Liver (tissue), 9 donors: ENCODE measurements around the gene TPSD1. TPM values are rescaled to one million over a fixed set of nuclear protein-coding genes. Genes with fewer than 3 reads are reported as not detected.
"Not testable (repeated sequence)": the region's sequence is repeated elsewhere in the genome, so short reads cannot be mapped to it uniquely, and the experiment has no call there.

Experiments
- DNase-seq: peaks from one replicate; pipeline ENCODE4 v3.0.0-alpha.2; 2017; ENCODE audit warnings: low spot score
- H3K27ac ChIP-seq, 2 donors: one replicate each; pipeline ENCODE4 v1.7.0; 2013; ENCODE audit warnings: inconsistent platforms in 2 of 2, low read length in 2 of 2, control low read depth in 1 of 2, low read depth in 1 of 2, mild to moderate bottlenecking in 1 of 2
- H3K27me3 ChIP-seq, 4 donors: one replicate each; pipeline versions ENCODE4 v1.6.1 to v1.7.0; 2013; ENCODE audit warnings: low read length in 3 of 4, inconsistent platforms in 1 of 4, mild to moderate bottlenecking in 1 of 4, moderate library complexity in 1 of 4; ENCODE audit not compliant: control insufficient read depth in 4 of 4, insufficient read depth in 4 of 4
- H3K36me3 ChIP-seq, 4 donors: one replicate each; pipeline versions ENCODE4 v1.6.1 to v1.7.0; 2013; ENCODE audit warnings: low read length in 3 of 4, mild to moderate bottlenecking in 3 of 4, low read depth in 1 of 4, moderate library complexity in 1 of 4; ENCODE audit not compliant: control insufficient read depth in 4 of 4, insufficient read depth in 3 of 4
- H3K4me1 ChIP-seq, 4 donors: one replicate each; pipeline versions ENCODE4 v1.6.1 to v1.7.0; 2013; ENCODE audit warnings: low read length in 3 of 4, mild to moderate bottlenecking in 3 of 4, moderate library complexity in 1 of 4; ENCODE audit not compliant: control insufficient read depth in 4 of 4, insufficient read depth in 4 of 4
- H3K4me3 ChIP-seq, 3 donors: one replicate each; pipeline versions ENCODE4 v1.6.1 to v1.7.0; 2013; ENCODE audit warnings: low read length in 3 of 3, control low read depth in 1 of 3, low read depth in 1 of 3, mild to moderate bottlenecking in 1 of 3
- H3K9ac ChIP-seq, 2 donors: one replicate each; pipeline ENCODE4 v1.7.0; 2013; ENCODE audit warnings: low read length in 2 of 2, mild to moderate bottlenecking in 2 of 2, moderate library complexity in 2 of 2, control low read depth in 1 of 2, low read depth in 1 of 2
- H3K9me3 ChIP-seq, 4 donors: one replicate each; pipeline versions ENCODE4 v1.6.1 to v1.7.0; 2013; ENCODE audit warnings: low read length in 3 of 4; ENCODE audit not compliant: control insufficient read depth in 4 of 4
- FOXA1 ChIP-seq: IDR thresholded peaks from 2 replicates; pipeline ENCODE4 v1.6.1; 2016; ENCODE audit warnings: antibody characterized with exemption
- GABPA ChIP-seq, 2 donors: IDR thresholded peaks in 1 of 2; conservative IDR thresholded peaks in 1 of 2; 2 replicates each; pipeline ENCODE4 v1.6.1; 2016; ENCODE audit warnings: antibody characterized with exemption in 2 of 2, mild to moderate bottlenecking in 1 of 2, moderate library complexity in 1 of 2
- HNF4G ChIP-seq: IDR thresholded peaks from 2 replicates; pipeline ENCODE4 v1.6.1; 2016; ENCODE audit warnings: antibody characterized with exemption
- JUND ChIP-seq, 2 donors: IDR thresholded peaks; 2 replicates each; pipeline ENCODE4 v1.6.1; 2016; ENCODE audit warnings: antibody characterized with exemption in 2 of 2
- NR2F2 ChIP-seq: IDR thresholded peaks from 2 replicates; pipeline ENCODE4 v1.6.1; 2016; ENCODE audit warnings: antibody characterized with exemption
- RAD21 ChIP-seq, 2 donors: IDR thresholded peaks; 2 replicates each; pipeline ENCODE4 v1.6.1; 2016; ENCODE audit warnings: antibody characterized with exemption in 2 of 2, mild to moderate bottlenecking in 2 of 2
- REST ChIP-seq: IDR thresholded peaks from 2 replicates; pipeline ENCODE4 v1.6.1; 2016; ENCODE audit warnings: antibody characterized with exemption, mild to moderate bottlenecking
- RXRA ChIP-seq, 2 donors: IDR thresholded peaks; 2 replicates each; pipeline ENCODE4 v1.6.1; 2017 to 2018; ENCODE audit warnings: antibody characterized with exemption in 2 of 2, mild to moderate bottlenecking in 1 of 2
- TAF1 ChIP-seq: conservative IDR thresholded peaks from 2 replicates; pipeline ENCODE4 v1.6.1; 2016; ENCODE audit warnings: antibody characterized with exemption, mild to moderate bottlenecking
- YY1 ChIP-seq: IDR thresholded peaks from 2 replicates; pipeline ENCODE4 v1.6.1; 2016; ENCODE audit warnings: antibody characterized with exemption, mild to moderate bottlenecking
- ZBTB33 ChIP-seq: IDR thresholded peaks from 2 replicates; pipeline ENCODE4 v1.6.1; 2016; ENCODE audit warnings: antibody characterized with exemption
- WGBS: extraction: QIAGEN DNeasy Blood & Tissue Kit; methylation state at CpG from one replicate; pipeline ENCODE4 v1.1.7; 2013; 5-methylcytosine and 5-hydroxymethylcytosine counted together
- polyA plus RNA-seq, 2 donors: library from polyadenylated mRNA; stranded (reverse) in 1 of 2; unstranded in 1 of 2; fragments of 200-250 nt in 1 of 2; fragments of >200 nt in 1 of 2; fragmentation: Nextera tagmentation in 1 of 2; extraction: Ambion mirVana in 1 of 2; gene quantifications; one replicate each; pipeline versions ENCODE4 v1.2.1 to v1.2.3, GENCODE V29; 2013 to 2015
- total RNA-seq, 2 donors: library from RNA; depleted of rRNA; stranded (reverse); fragments of >200 nt; gene quantifications; one replicate each; pipeline ENCODE4 v1.2.3, GENCODE V29; 2014
- donor health status: healthy.
- donor health status: healthy.
- donor health status: healthy.
- donor health status: healthy.
- donor health status: healthy.

Gene TPSD1
- total and polyA plus RNA-seq, 4 donors = 0.28 to 0.40 TPM; not detected in 2

GRCh38 chr16:1253701-1254364 is 2.0 kb upstream of the TPSD1 start:
- H3K9ac ChIP-seq, H3K36me3 ChIP-seq, H3K27me3 ChIP-seq, H3K27ac ChIP-seq, DNase-seq, H3K4me1 ChIP-seq, H3K9me3 ChIP-seq, H3K4me3 ChIP-seq: not testable (repeated sequence)
- no CpG with 5 or more reads among the region's 47 CpGs for WGBS

DNA sequence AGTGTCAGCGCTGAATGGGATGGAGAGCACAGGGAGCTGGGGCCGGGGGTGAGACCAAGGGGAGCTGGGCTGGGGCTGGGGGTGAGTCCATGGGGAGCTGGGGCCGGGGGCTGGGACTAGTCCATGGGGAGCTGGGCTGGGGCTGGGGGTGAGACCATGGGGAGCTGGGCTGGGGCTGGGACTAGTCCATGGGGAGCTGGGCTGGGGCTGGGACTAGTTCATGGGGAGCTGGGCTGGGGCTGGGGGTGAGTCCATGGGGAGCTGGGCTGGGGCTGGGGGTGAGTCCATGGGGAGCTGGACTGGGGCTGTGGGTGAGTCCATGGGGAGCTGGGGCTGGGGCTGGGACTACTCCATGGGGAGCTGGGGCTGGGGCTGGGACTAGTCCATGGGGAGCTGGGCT is 1.0 kb upstream of the TPSD1 start:
- H3K9ac ChIP-seq, H3K27ac ChIP-seq, H3K27me3 ChIP-seq, H3K4me1 ChIP-seq, H3K36me3 ChIP-seq, DNase-seq, H3K9me3 ChIP-seq, H3K4me3 ChIP-seq: not testable (repeated sequence)
- 85% methylated on average over 3 of the region's 3 CpGs for WGBS

DNA sequence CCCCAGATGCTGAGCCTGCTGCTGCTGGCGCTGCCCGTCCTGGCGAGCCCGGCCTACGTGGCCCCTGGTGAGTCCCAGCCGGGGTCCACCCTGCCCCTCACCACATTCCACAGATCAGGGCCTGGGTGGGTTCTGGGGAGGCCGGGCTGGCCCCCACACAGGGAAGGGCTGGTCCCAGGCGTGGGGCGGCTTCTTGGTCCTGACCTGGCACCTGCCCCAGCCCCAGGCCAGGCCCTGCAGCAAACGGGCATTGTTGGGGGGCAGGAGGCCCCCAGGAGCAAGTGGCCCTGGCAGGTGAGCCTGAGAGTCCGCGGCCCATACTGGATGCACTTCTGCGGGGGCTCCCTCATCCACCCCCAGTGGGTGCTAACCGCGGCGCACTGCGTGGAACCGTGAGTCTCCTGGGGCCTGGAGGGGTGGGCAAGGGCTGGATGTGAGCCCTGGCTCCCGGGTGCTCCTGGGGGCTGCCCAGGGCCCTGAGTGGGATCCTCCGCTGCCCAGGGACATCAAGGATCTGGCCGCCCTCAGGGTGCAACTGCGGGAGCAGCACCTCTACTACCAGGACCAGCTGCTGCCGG is 516 bp downstream of the TPSD1 start:
- H3K4me3 ChIP-seq, H3K27ac ChIP-seq, H3K4me1 ChIP-seq, H3K9me3 ChIP-seq, H3K9ac ChIP-seq, H3K27me3 ChIP-seq, DNase-seq, H3K36me3 ChIP-seq: not testable (repeated sequence)
- 80% methylated on average over 23 of the region's 23 CpGs for WGBS

DNA sequence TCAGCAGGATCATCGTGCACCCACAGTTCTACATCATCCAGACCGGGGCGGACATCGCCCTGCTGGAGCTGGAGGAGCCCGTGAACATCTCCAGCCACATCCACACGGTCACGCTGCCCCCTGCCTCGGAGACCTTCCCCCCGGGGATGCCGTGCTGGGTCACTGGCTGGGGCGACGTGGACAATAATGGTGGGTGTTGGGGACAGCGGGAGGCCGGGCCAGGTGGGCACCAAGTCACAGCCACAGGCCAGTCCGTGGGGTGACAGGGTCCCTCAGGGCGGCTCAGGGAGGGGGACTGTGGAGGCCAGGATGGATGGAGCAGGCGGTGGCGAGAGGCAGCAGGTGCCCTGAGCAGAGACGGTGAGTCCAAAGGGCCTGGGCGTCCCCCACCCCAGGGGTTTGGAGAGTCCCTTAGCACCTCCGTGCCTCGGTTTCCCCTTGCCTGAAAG is 1.0 kb downstream of the TPSD1 start:
- Histone ChIP-seq H3K36me3 (no peaks in the 10 kb centered on the region), H3K27ac (no peak overlapping the region), H3K4me3 (no peak overlapping the region), H3K9me3 (no peaks in the 10 kb centered on the region), H3K9ac (no peak overlapping the region), H3K27me3 (peaks cover 0 to 9% (median 1%) of the 10 kb centered on the region in 4 donors), H3K4me1 (no peaks in the 10 kb centered on the region)
- 78% methylated on average over 22 of the region's 22 CpGs for WGBS
- no peak for DNase-seq
- TF ChIP-seq HNF4G = no peak

DNA sequence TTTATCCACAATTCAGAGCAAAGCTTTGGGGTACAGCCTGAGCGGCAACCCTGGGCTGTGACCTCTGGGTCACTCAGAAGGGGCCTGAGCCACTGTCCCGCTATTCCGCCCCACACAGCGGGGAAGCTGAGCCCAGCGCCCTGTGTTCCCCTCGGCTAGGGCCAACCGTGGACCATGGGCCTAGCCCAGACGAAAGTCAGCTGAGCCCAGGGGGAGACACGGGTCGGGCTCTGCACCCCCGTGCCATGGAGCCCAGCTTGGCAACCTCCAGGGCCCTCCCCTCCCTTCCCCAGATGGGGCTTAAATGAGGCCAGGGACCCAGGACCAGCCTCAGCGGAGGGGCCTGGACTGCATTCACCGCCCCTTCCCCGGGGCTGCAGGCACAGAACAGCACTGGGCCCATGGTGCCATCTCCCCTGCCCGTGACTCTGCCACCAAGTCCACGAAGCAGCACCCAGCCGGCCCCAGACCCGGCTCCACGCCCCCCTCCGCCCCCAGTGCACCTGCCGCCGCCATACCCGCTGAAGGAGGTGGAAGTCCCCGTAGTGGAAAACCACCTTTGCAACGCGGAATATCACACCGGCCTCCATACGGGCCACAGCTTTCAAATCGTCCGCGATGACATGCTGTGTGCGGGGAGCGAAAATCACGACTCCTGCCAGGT is 1.8 kb downstream of the TPSD1 start:
- H3K9ac ChIP-seq = no peak overlapping the region
- no peak overlapping the region for H3K27ac ChIP-seq
- no peak for DNase-seq
- no peaks in the 10 kb centered on the region for H3K4me1 ChIP-seq
- no peaks in the 10 kb centered on the region for H3K9me3 ChIP-seq
- peaks cover 0 to 9% (median 1%) of the 10 kb centered on the region in 4 donors for H3K27me3 ChIP-seq
- WGBS = 84% methylated on average over 34 of the region's 34 CpGs
- H3K4me3 ChIP-seq = no peak overlapping the region
- TF ChIP-seq REST = no peak
- no peak for TF ChIP-seq RAD21 (IDR thresholded peaks at IDR 0.05)
- TF ChIP-seq FOXA1 = no peak
- TF ChIP-seq YY1 = no peak
- TF ChIP-seq JUND (IDR thresholded peaks at IDR 0.05) = no peak
- no peak for TF ChIP-seq NR2F2
- no peak for TF ChIP-seq GABPA (IDR thresholded peaks at IDR 0.05 in 1 of 2, conservative IDR thresholded peaks at IDR 0.05 in 1 of 2)
- TF ChIP-seq ZBTB33 = no peak
- no peak for TF ChIP-seq RXRA (IDR thresholded peaks at IDR 0.05)
- TF ChIP-seq TAF1 = no peak
- H3K36me3 ChIP-seq = no peaks in the 10 kb centered on the region
